MCF 10A (cell line): Measurements from ENCODE around the gene SKOR1. TPM values are rescaled to one million over a fixed set of nuclear protein-coding genes. Genes with fewer than 3 reads are reported as not detected.

Source experiments
- BruUV-seq: library from RNA; stranded (reverse); fragments of 400-500 nt; replicated peaks from 2 replicates; lab custom pipeline; 2021; lab: Mats Ljungman, UMichigan
- CTCF ChIA-PET: fragments of 300-600 bp; sonication (Branson Sonifier 250); formaldehyde crosslinking; extraction: SDS; loops from one replicate; lab custom pipeline; 2021; ENCODE audit warnings: antibody characterized with exemption, inconsistent platforms; lab: Yijun Ruan, JAX
- POLR2A ChIA-PET: fragments of 300-600, 350-650 bp; sonication (Branson Sonifier 250); formaldehyde crosslinking; extraction: SDS; loops from one replicate; lab custom pipeline; 2020; ENCODE audit warnings: antibody characterized with exemption, inconsistent platforms; lab: Yijun Ruan, JAX
- DNase-seq: peaks from one replicate; pipeline ENCODE4 v3.0.0-alpha.2; 2018; ENCODE audit not compliant: unreplicated experiment
- H3K27ac Mint-ChIP-seq: one replicate; pipeline ENCODE4 v1.8.0; 2022; ENCODE audit warnings: mild to moderate bottlenecking, low read depth, mixed read lengths; ENCODE audit not compliant: unreplicated experiment
- H3K27me3 Mint-ChIP-seq: one replicate; pipeline ENCODE4 v1.8.0; 2022; ENCODE audit warnings: mixed read lengths; ENCODE audit not compliant: insufficient read depth, unreplicated experiment
- H3K36me3 Mint-ChIP-seq: one replicate; pipeline ENCODE4 v1.8.0; 2022; ENCODE audit warnings: mild to moderate bottlenecking, moderate library complexity, mixed read lengths; ENCODE audit not compliant: insufficient read depth, unreplicated experiment
- H3K4me1 Mint-ChIP-seq: one replicate; pipeline ENCODE4 v1.8.0; 2022; ENCODE audit warnings: mixed read lengths; ENCODE audit not compliant: insufficient read depth, unreplicated experiment
- H3K4me3 Mint-ChIP-seq: one replicate; pipeline ENCODE4 v1.8.0; 2022; ENCODE audit warnings: mild to moderate bottlenecking, moderate library complexity, mixed read lengths; ENCODE audit not compliant: unreplicated experiment
- H3K9me3 Mint-ChIP-seq: one replicate; pipeline ENCODE4 v1.8.0; 2022; ENCODE audit warnings: mixed read lengths; ENCODE audit not compliant: unreplicated experiment
- CTCF ChIP-seq: fragments of 200-600 bp; IDR thresholded peaks from one replicate; pipeline ENCODE4 v1.8.0; 2022; ENCODE audit warnings: antibody characterized with exemption, mild to moderate bottlenecking; ENCODE audit not compliant: unreplicated experiment
- intact Hi-C: fragments of 100-400 bp; cut with micrococcal nuclease; formaldehyde crosslinking; loops from 2 replicates; pipeline ENCODE4 v1.14.1; 2022
- total RNA-seq: library from RNA; stranded (reverse); gene quantifications from 2 replicates; pipeline ENCODE4 v1.2.3, GENCODE V29; 2022

The SKOR1 gene
- total RNA-seq, 1 experiment from 2014 or later, result 0.07 TPM

- Mint-ChIP-seq H3K27me3 (no peaks in the 10 kb centered on the region), H3K9me3 (peaks cover 7% of the 10 kb centered on the region), H3K4me1 (no peaks in the 10 kb centered on the region), H3K27ac (no peak overlapping the region), H3K4me3 (no peak overlapping the region), H3K36me3 (no peaks in the 10 kb centered on the region)
- ChIA-PET CTCF (interaction anchor here (0.7 kb wide), 1 partner anchor 45 kb away, joined by 3 read pairs; no protein-coding TSS in a partner anchor), POLR2A (interaction anchor here (1.3 kb wide), 1 partner anchor 83 kb away, joined by 4 read pairs; no protein-coding TSS in a partner anchor)
- intact Hi-C loops, result no loop called here
- no peak for DNase-seq
- BruUV-seq, result no TSS peak
- TF ChIP-seq CTCF, result no peak
Observed at GRCh38 chr15:67870868-67871408, 45.6 kb downstream of the SKOR1 start.

GRCh38 chr15:67873777-67874176 lies 48.5 kb downstream of the SKOR1 start:
- DNase-seq, result no peak
- BruUV-seq, result no TSS peak
- ChIA-PET POLR2A (interaction anchor here (0.7 to 1.4 kb wide), 4 partner anchors 10 to 243 kb away, joined by 3 to 6 read pairs (median 4); no protein-coding TSS in a partner anchor), CTCF (interaction anchor here (0.8 to 1.2 kb wide), 2 partner anchors 10 to 290 kb away, joined by 3 to 6 read pairs; no protein-coding TSS in a partner anchor)
- Mint-ChIP-seq H3K4me1 (no peaks in the 10 kb centered on the region), H3K36me3 (no peaks in the 10 kb centered on the region), H3K9me3 (peaks cover 7% of the 10 kb centered on the region), H3K4me3 (no peak overlapping the region), H3K27me3 (no peaks in the 10 kb centered on the region), H3K27ac (no peak overlapping the region)
- intact Hi-C loops, result no loop called here
- no peak for TF ChIP-seq CTCF

- ChIA-PET CTCF (no interaction called here), POLR2A (interaction anchor here (2.9 kb wide), 1 partner anchor 176 kb away, joined by 14 read pairs; the partner anchor contains the start of gene PIAS1)
- H3K36me3 Mint-ChIP-seq, result no peaks in the 10 kb centered on the region
- no peaks in the 10 kb centered on the region for H3K27me3 Mint-ChIP-seq
- no peak for TF ChIP-seq CTCF
- no peak overlapping the region for H3K4me3 Mint-ChIP-seq
- no peak overlapping the region for H3K27ac Mint-ChIP-seq
- intact Hi-C loops, result no loop called here
- H3K4me1 Mint-ChIP-seq, result peaks cover 29% of the 10 kb centered on the region
- H3K9me3 Mint-ChIP-seq, result no peaks in the 10 kb centered on the region
- no peak for DNase-seq
- BruUV-seq, result no TSS peak
Observed at GRCh38 chr15:67878712-67879206, 53.5 kb downstream of the SKOR1 start.

GRCh38 chr15:67879440-67880129 lies 54.3 kb downstream of the SKOR1 start:
- no peak for TF ChIP-seq CTCF
- DNase-seq, result no peak
- H3K27me3 Mint-ChIP-seq, result no peaks in the 10 kb centered on the region
- BruUV-seq, result no TSS peak
- no peak overlapping the region for H3K27ac Mint-ChIP-seq
- POLR2A ChIA-PET, result interaction anchor here (1.1 to 2.9 kb wide), 2 partner anchors 176 to 350 kb away, joined by 7 to 14 read pairs; partner anchors contain the start of genes CLN6 and PIAS1
- CTCF ChIA-PET, result interaction anchor here (1.9 kb wide), 1 partner anchor 16 kb away, joined by 7 read pairs; no protein-coding TSS in a partner anchor
- intact Hi-C loops, result loop anchor here (5.0 kb wide), 1 partner anchor 63 kb away; no protein-coding TSS in a partner anchor
- H3K36me3 Mint-ChIP-seq, result no peaks in the 10 kb centered on the region
- peaks cover 29% of the 10 kb centered on the region for H3K4me1 Mint-ChIP-seq
- no peaks in the 10 kb centered on the region for H3K9me3 Mint-ChIP-seq
- no peak overlapping the region for H3K4me3 Mint-ChIP-seq
